Mesendoderm (in vitro differentiated cells): ENCODE results near the gene HNRNPH2.
A peak's percentile ranks its signal among the peaks of the same experiment; 100 is the strongest.

Source experiments
- DNase-seq: peaks from one replicate; pipeline ENCODE4 v3.0.0; 2013
- H2AK5ac ChIP-seq: 2 replicates; pipeline ENCODE4 v1.6.1; 2013; ENCODE audit warnings: low read length, inconsistent platforms
- H2BK120ac ChIP-seq: 2 replicates; pipeline ENCODE4 v1.6.1; 2013; ENCODE audit warnings: low read depth, mild to moderate bottlenecking, low read length, moderate library complexity, mixed read lengths
- H2BK15ac ChIP-seq: replicated peaks from 2 replicates; pipeline ENCODE4 v1.6.1; 2013; ENCODE audit warnings: low read depth, mild to moderate bottlenecking, moderate library complexity
- H2BK5ac ChIP-seq: 2 replicates; pipeline ENCODE4 v1.6.1; 2013; ENCODE audit warnings: low read length, inconsistent platforms
- H3K18ac ChIP-seq: 2 replicates; pipeline ENCODE4 v1.6.1; 2013; ENCODE audit warnings: mild to moderate bottlenecking, low read length, mixed read lengths
- H3K23ac ChIP-seq: one replicate; pipeline ENCODE4 v1.6.1; 2013; ENCODE audit warnings: low read length
- H3K27ac ChIP-seq: 2 replicates; pipeline ENCODE4 v1.5.1; 2013; ENCODE audit warnings: low read depth, mild to moderate bottlenecking, inconsistent platforms, low read length, moderate library complexity
- H3K27me3 ChIP-seq: 2 replicates; pipeline ENCODE4 v1.6.1; 2013; ENCODE audit warnings: low read length, control low read depth, mild to moderate bottlenecking, inconsistent platforms; ENCODE audit not compliant: insufficient read depth, poor library complexity
- H3K36me3 ChIP-seq: 2 replicates; pipeline ENCODE4 v1.6.1; 2013; ENCODE audit warnings: low read length, inconsistent platforms; ENCODE audit not compliant: control insufficient read depth, insufficient read depth
- H3K4ac ChIP-seq: one replicate; pipeline ENCODE4 v1.6.1; 2013; ENCODE audit warnings: low read depth, mild to moderate bottlenecking, low read length, moderate library complexity
- H3K4me1 ChIP-seq: 2 replicates; pipeline ENCODE4 v1.6.1; 2013; ENCODE audit warnings: low read depth, low read length, inconsistent platforms; ENCODE audit not compliant: control insufficient read depth
- H3K4me2 ChIP-seq: 2 replicates; pipeline ENCODE4 v1.6.1; 2013; ENCODE audit warnings: low read length
- H3K4me3 ChIP-seq: 2 replicates; pipeline ENCODE4 v1.5.1; 2013; ENCODE audit warnings: mild to moderate bottlenecking, low read length
- H3K56ac ChIP-seq: one replicate; pipeline ENCODE4 v1.6.1; 2013; ENCODE audit warnings: low read length
- H3K79me1 ChIP-seq: 2 replicates; pipeline ENCODE4 v1.6.1; 2013; ENCODE audit warnings: low read length, inconsistent platforms
- H3K79me2 ChIP-seq: 2 replicates; pipeline ENCODE4 v1.6.1; 2013; ENCODE audit warnings: mild to moderate bottlenecking, low read length; ENCODE audit not compliant: control insufficient read depth, insufficient read depth
- H3K9ac ChIP-seq: 2 replicates; pipeline ENCODE4 v1.6.1; 2013; ENCODE audit warnings: low read length, inconsistent platforms
- H4K5ac ChIP-seq: one replicate; pipeline ENCODE4 v1.6.1; 2013; ENCODE audit warnings: low read length
- H4K8ac ChIP-seq: one replicate; pipeline ENCODE4 v1.6.1; 2013; ENCODE audit warnings: low read depth, mild to moderate bottlenecking, control low read depth, low read length, moderate library complexity
- WGBS: extraction: QIAGEN DNeasy Blood & Tissue Kit; methylation state at CpG from one replicate; pipeline ENCODE4 v1.1.7; 2013; ENCODE audit warnings: low lambda C conversion rate, missing lambda C conversion rate; ENCODE audit not compliant: insufficient coverage; ENCODE audit errors: extremely low coverage; 5-methylcytosine and 5-hydroxymethylcytosine counted together

HNRNPH2 gene

DNA sequence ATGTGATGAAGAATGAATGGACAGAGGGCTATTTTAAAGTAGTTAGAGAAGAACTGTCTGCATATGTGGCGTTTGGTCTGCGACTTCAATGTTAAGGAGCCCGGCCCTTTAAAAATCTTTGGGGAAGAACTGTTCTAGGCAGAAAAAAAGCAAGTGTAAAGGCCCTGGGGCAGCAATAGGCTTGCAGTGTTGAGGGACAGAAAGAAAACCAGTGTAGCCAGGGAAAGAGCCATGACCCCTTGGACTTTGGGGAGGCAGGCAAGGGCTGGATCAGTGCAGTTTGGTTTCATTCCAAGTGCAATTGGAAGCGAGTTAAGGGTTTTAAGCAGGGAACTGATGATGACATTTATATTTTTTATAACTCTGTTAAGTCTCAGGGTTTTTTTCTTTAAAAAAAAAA lies 8.2 kb upstream of the HNRNPH2 start:
- Histone ChIP-seq H3K18ac (no peak overlapping the region), H3K9ac (no peak overlapping the region), H3K36me3 (no peaks in the 10 kb centered on the region), H2BK120ac (no peak overlapping the region), H2AK5ac (no peak overlapping the region), H3K4me1 (no peaks in the 10 kb centered on the region), H3K27ac (no peak overlapping the region), H2BK15ac (no peak overlapping the region), H2BK5ac (no peak overlapping the region), H3K79me1 (no peaks in the 10 kb centered on the region), H3K56ac (no peak overlapping the region), H4K5ac (no peak overlapping the region), H3K27me3 (no peaks in the 10 kb centered on the region), H3K23ac (no peak overlapping the region), H4K8ac (no peak overlapping the region), H3K4ac (no peak overlapping the region), H3K79me2 (no peaks in the 10 kb centered on the region), H3K4me2 (no peak overlapping the region), H3K4me3 (no peak overlapping the region)
- WGBS = no CpG with 5 or more reads among the region's 4 CpGs
- DNase-seq = no peak

DNA sequence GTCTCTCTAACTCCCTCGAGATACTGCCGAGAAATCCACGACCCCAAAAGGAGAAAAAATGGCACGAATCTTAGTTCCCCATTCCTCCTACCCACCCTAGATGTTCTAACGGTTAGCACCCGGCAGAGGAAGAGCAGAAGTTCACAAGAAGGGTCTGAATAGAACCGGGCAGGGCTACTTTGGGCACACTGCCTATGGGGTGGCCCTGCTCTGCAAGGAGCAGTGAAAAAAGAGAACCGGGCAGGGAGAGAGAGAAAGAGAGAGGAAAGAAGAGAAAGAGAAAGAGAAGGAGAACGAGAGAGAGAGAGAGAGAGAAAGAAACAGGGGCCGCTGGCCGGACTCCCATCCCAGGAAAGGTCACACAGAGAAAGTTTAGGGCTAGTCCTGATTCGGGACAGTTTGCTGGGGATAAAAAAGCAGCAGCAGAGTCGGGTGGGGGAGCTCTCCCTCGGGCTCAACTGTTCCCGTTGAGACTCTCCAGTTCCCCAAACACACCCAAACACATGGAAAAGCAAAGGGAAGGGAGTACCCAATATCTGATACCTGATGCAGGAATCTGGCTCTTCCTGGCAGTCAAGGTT lies 765 bp upstream of the HNRNPH2 start:
- Histone ChIP-seq H2BK5ac (no peak overlapping the region), H3K27ac (peak overlapping the region; percentile 76), H3K18ac (peak overlapping the region; percentile 18), H3K56ac (peak overlapping the region; percentile 85), H4K5ac (no peak overlapping the region), H3K4me2 (peak overlapping the region; percentile 54), H4K8ac (no peak overlapping the region), H3K36me3 (no peaks in the 10 kb centered on the region), H3K4me1 (no peaks in the 10 kb centered on the region), H3K4ac (no peak overlapping the region), H2BK15ac (no peak overlapping the region), H3K4me3 (peak overlapping the region; percentile 82), H3K79me1 (peaks cover 2% of the 10 kb centered on the region), H3K23ac (no peak overlapping the region), H3K79me2 (peaks cover 25% of the 10 kb centered on the region), H2AK5ac (no peak overlapping the region), H2BK120ac (peak overlapping the region; percentile 45), H3K9ac (peak overlapping the region; percentile 82), H3K27me3 (no peaks in the 10 kb centered on the region)
- no CpG with 5 or more reads among the region's 15 CpGs for WGBS
- no peak for DNase-seq

DNA sequence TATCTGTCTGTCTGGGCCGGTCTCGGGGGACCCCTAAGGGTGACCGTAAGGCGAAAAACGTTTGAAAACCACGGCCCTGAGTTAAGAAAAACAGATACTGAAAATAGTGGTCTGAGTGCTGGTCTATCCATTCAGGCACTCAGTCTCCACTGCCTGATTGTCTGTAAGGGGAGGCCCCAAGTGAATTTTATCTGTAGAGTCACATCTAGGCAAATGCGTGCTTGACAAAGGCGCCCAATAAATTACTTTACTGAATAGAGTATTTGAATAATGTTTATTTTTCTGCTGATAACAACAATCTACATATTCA lies 465 bp downstream of the HNRNPH2 start:
- H3K4me2 ChIP-seq = no peak overlapping the region
- H3K23ac ChIP-seq = no peak overlapping the region
- no peak overlapping the region for H4K5ac ChIP-seq
- peak overlapping the region; percentile 11 for H3K18ac ChIP-seq
- H3K9ac ChIP-seq = peak overlapping the region; percentile 79
- peaks cover 2% of the 10 kb centered on the region for H3K79me1 ChIP-seq
- no peak overlapping the region for H2BK120ac ChIP-seq
- H3K4me1 ChIP-seq = no peaks in the 10 kb centered on the region
- no peak overlapping the region for H4K8ac ChIP-seq
- no peaks in the 10 kb centered on the region for H3K36me3 ChIP-seq
- H2BK5ac ChIP-seq = no peak overlapping the region
- peaks cover 25% of the 10 kb centered on the region for H3K79me2 ChIP-seq
- DNase-seq = no peak
- H3K27ac ChIP-seq = peak overlapping the region; percentile 52
- H3K56ac ChIP-seq = peak overlapping the region; percentile 91
- H3K27me3 ChIP-seq = no peaks in the 10 kb centered on the region
- no CpG with 5 or more reads among the region's 8 CpGs for WGBS
- H2BK15ac ChIP-seq = no peak overlapping the region
- H3K4me3 ChIP-seq = peak overlapping the region; percentile 61
- H2AK5ac ChIP-seq = no peak overlapping the region
- H3K4ac ChIP-seq = no peak overlapping the region

DNA sequence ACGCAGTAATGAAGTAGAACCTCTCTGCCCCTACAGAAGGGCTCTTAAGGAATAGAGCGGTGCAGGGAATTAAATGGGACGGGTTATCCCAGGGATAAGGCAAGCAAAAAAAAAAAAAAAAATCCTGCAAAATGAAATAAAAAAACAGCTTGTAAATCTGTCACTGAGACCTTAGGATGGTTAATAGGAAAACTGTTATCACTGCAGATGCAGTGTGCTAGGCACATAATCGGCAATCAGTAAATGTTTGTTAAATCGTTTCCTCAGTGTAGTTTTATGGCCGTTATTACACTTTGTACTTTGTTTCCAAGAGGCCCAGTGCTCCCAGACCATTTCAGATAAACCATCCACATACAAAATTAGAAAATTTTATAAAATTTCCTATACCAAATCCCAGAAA lies 1.0 kb downstream of the HNRNPH2 start:
- H3K4me2 ChIP-seq = peak overlapping the region; percentile 50
- no peak overlapping the region for H2AK5ac ChIP-seq
- no peak overlapping the region for H3K27ac ChIP-seq
- no peak overlapping the region for H2BK15ac ChIP-seq
- peaks cover 25% of the 10 kb centered on the region for H3K79me2 ChIP-seq
- H4K5ac ChIP-seq = no peak overlapping the region
- H4K8ac ChIP-seq = no peak overlapping the region
- H2BK5ac ChIP-seq = no peak overlapping the region
- peak; percentile 22 for DNase-seq
- WGBS = no CpG with 5 or more reads among the region's 6 CpGs
- peak overlapping the region; percentile 51 for H3K4me3 ChIP-seq
- no peak overlapping the region for H3K18ac ChIP-seq
- no peak overlapping the region for H3K23ac ChIP-seq
- no peak overlapping the region for H3K4ac ChIP-seq
- no peaks in the 10 kb centered on the region for H3K36me3 ChIP-seq
- no peak overlapping the region for H2BK120ac ChIP-seq
- peak overlapping the region; percentile 67 for H3K9ac ChIP-seq
- H3K56ac ChIP-seq = peak overlapping the region; percentile 64
- H3K4me1 ChIP-seq = no peaks in the 10 kb centered on the region
- peaks cover 2% of the 10 kb centered on the region for H3K79me1 ChIP-seq
- H3K27me3 ChIP-seq = no peaks in the 10 kb centered on the region

DNA sequence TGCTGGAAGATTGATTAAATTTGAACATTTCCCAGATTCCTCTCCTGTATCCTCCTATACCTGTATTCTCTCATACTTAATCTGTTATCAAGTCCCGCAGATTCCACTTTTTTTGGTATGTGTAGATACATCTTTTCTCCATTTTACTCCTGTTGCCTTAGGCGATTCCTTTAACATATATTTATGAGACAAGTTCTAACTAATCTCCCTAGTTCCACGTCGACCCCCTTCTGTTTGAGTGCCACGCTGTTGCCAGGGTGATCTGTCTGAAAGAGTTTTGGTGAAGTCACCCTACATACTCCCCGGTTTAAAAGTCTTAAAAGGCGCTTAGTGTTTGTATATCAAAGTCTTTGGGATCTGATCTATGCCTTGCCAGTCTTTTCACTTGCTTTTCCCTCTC lies 2.4 kb downstream of the HNRNPH2 start:
- Histone ChIP-seq H3K79me2 (peaks cover 25% of the 10 kb centered on the region), H2AK5ac (no peak overlapping the region)

DNA sequence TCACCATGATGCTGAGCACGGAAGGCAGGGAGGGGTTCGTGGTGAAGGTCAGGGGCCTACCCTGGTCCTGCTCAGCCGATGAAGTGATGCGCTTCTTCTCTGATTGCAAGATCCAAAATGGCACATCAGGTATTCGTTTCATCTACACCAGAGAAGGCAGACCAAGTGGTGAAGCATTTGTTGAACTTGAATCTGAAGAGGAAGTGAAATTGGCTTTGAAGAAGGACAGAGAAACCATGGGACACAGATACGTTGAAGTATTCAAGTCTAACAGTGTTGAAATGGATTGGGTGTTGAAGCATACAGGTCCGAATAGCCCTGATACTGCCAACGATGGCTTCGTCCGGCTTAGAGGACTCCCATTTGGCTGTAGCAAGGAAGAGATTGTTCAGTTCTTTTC lies 4.0 kb downstream of the HNRNPH2 start:
- H3K4ac ChIP-seq = no peak overlapping the region
- H4K8ac ChIP-seq = no peak overlapping the region
- H3K36me3 ChIP-seq = no peaks in the 10 kb centered on the region
- WGBS = no CpG with 5 or more reads among the region's 10 CpGs
- no peak overlapping the region for H2BK15ac ChIP-seq
- peaks cover 2% of the 10 kb centered on the region for H3K79me1 ChIP-seq
- no peak overlapping the region for H3K18ac ChIP-seq
- H3K79me2 ChIP-seq = peaks cover 24% of the 10 kb centered on the region
- H3K56ac ChIP-seq = no peak overlapping the region
- H3K23ac ChIP-seq = no peak overlapping the region
- no peaks in the 10 kb centered on the region for H3K4me1 ChIP-seq
- DNase-seq = no peak
- no peak overlapping the region for H3K4me2 ChIP-seq
- no peak overlapping the region for H3K9ac ChIP-seq
- H3K27ac ChIP-seq = no peak overlapping the region
- no peak overlapping the region for H2AK5ac ChIP-seq
- no peak overlapping the region for H2BK120ac ChIP-seq
- H2BK5ac ChIP-seq = no peak overlapping the region
- H4K5ac ChIP-seq = no peak overlapping the region
- no peak overlapping the region for H3K4me3 ChIP-seq
- H3K27me3 ChIP-seq = no peaks in the 10 kb centered on the region

More for the DNA sequence above, 2.4 kb downstream of the HNRNPH2 start:
- WGBS = no CpG with 5 or more reads among the region's 7 CpGs
- Histone ChIP-seq H3K27me3 (no peaks in the 10 kb centered on the region), H3K9ac (no peak overlapping the region), H2BK120ac (no peak overlapping the region), H2BK5ac (no peak overlapping the region), H3K36me3 (no peaks in the 10 kb centered on the region), H2BK15ac (no peak overlapping the region), H4K5ac (no peak overlapping the region), H3K4me1 (no peaks in the 10 kb centered on the region), H3K79me1 (peaks cover 2% of the 10 kb centered on the region), H3K56ac (no peak overlapping the region), H3K23ac (no peak overlapping the region), H3K4ac (no peak overlapping the region), H3K18ac (no peak overlapping the region), H3K27ac (no peak overlapping the region), H4K8ac (no peak overlapping the region), H3K4me3 (no peak overlapping the region), H3K4me2 (no peak overlapping the region)
- peak; percentile 31 for DNase-seq
